ENCODE results near the gene NRXN2.

NRXN2 gene

GRCh38 chr11:64642871-64643255 lies 80.1 kb downstream of the NRXN2 start:
- H3K9ac ChIP-seq: no peak overlapping the region
- H3K79me2 ChIP-seq (ENCODE audit: insufficient read depth, low read depth): no peaks in the 10 kb centered on the region
- H3K4me3 ChIP-seq (IDR thresholded peaks at IDR 0.05; ENCODE audit: insufficient read depth, low read depth, low read length): no peak overlapping the region
- H3K36me3 ChIP-seq (ENCODE audit: insufficient read depth): no peaks in the 10 kb centered on the region
- no peak for TF ChIP-seq CTCF (conservative IDR thresholded peaks at IDR 0.05; ENCODE audit: low read depth, low read length)
- H3K4me2 ChIP-seq: no peak overlapping the region
- H3K27me3 ChIP-seq (ENCODE audit: insufficient read depth, low read depth): peaks cover 52% of the 10 kb centered on the region
- H4K20me1 ChIP-seq (ENCODE audit: insufficient read depth): no peaks in the 10 kb centered on the region
- no peak overlapping the region for H2AFZ ChIP-seq (ENCODE audit: low read depth)
- no peak overlapping the region for H3K27ac ChIP-seq
- H3K4me1 ChIP-seq (ENCODE audit: low read depth, poor library complexity, severe bottlenecking): no peaks in the 10 kb centered on the region

- Histone ChIP-seq H3K9ac (no peak overlapping the region), H4K20me1 (ENCODE audit: insufficient read depth) (no peaks in the 10 kb centered on the region), H3K4me3 (IDR thresholded peaks at IDR 0.05; ENCODE audit: insufficient read depth, low read depth, low read length) (no peak overlapping the region), H3K36me3 (ENCODE audit: insufficient read depth) (no peaks in the 10 kb centered on the region), H3K4me1 (ENCODE audit: low read depth, poor library complexity, severe bottlenecking) (no peaks in the 10 kb centered on the region), H2AFZ (ENCODE audit: low read depth) (no peak overlapping the region), H3K79me2 (ENCODE audit: insufficient read depth, low read depth) (no peaks in the 10 kb centered on the region), H3K27me3 (ENCODE audit: insufficient read depth, low read depth) (peaks cover 47% of the 10 kb centered on the region), H3K27ac (no peak overlapping the region), H3K4me2 (no peak overlapping the region)
- TF ChIP-seq CTCF (conservative IDR thresholded peaks at IDR 0.05; ENCODE audit: low read depth, low read length): no peak
These were observed 80.6 kb downstream of the NRXN2 start for GRCh38 chr11:64642418-64642735.

GRCh38 chr11:64641596-64642417 lies 81.2 kb downstream of the NRXN2 start:
- H3K4me3 ChIP-seq (IDR thresholded peaks at IDR 0.05; ENCODE audit: insufficient read depth, low read depth, low read length): no peak overlapping the region
- no peaks in the 10 kb centered on the region for H3K79me2 ChIP-seq (ENCODE audit: insufficient read depth, low read depth)
- H3K27me3 ChIP-seq (ENCODE audit: insufficient read depth, low read depth): peaks cover 45% of the 10 kb centered on the region
- no peaks in the 10 kb centered on the region for H3K4me1 ChIP-seq (ENCODE audit: low read depth, poor library complexity, severe bottlenecking)
- H4K20me1 ChIP-seq (ENCODE audit: insufficient read depth): no peaks in the 10 kb centered on the region
- TF ChIP-seq CTCF (conservative IDR thresholded peaks at IDR 0.05; ENCODE audit: low read depth, low read length): no peak
- H3K9ac ChIP-seq: no peak overlapping the region
- no peaks in the 10 kb centered on the region for H3K36me3 ChIP-seq (ENCODE audit: insufficient read depth)
- H3K27ac ChIP-seq: no peak overlapping the region
- no peak overlapping the region for H3K4me2 ChIP-seq
- no peak overlapping the region for H2AFZ ChIP-seq (ENCODE audit: low read depth)

- Histone ChIP-seq H3K4me1 (ENCODE audit: low read depth, poor library complexity, severe bottlenecking) (no peaks in the 10 kb centered on the region), H3K79me2 (ENCODE audit: insufficient read depth, low read depth) (no peaks in the 10 kb centered on the region), H3K4me3 (IDR thresholded peaks at IDR 0.05; ENCODE audit: insufficient read depth, low read depth, low read length) (no peak overlapping the region), H3K4me2 (no peak overlapping the region), H3K27me3 (ENCODE audit: insufficient read depth, low read depth) (peaks cover 46% of the 10 kb centered on the region), H3K36me3 (ENCODE audit: insufficient read depth) (no peaks in the 10 kb centered on the region), H3K27ac (no peak overlapping the region), H2AFZ (ENCODE audit: low read depth) (no peak overlapping the region), H3K9ac (no peak overlapping the region), H4K20me1 (ENCODE audit: insufficient read depth) (no peaks in the 10 kb centered on the region)
- no peak for TF ChIP-seq CTCF (conservative IDR thresholded peaks at IDR 0.05; ENCODE audit: low read depth, low read length)
These were observed 83.1 kb downstream of the NRXN2 start for GRCh38 chr11:64639885-64640284.

All from KMS-11 (cell line).